NCI-H69 (cell line): ENCODE data around the gene RDH16.
"Not testable (repeated sequence)": the region's sequence is repeated elsewhere in the genome, so short reads cannot be mapped to it uniquely, and the experiment has no call there.

Experiments used
- DNase-seq: peaks from one replicate; lab custom pipeline; 2025; lab: John Stamatoyannopoulos, UW

The RDH16 gene

DNA sequence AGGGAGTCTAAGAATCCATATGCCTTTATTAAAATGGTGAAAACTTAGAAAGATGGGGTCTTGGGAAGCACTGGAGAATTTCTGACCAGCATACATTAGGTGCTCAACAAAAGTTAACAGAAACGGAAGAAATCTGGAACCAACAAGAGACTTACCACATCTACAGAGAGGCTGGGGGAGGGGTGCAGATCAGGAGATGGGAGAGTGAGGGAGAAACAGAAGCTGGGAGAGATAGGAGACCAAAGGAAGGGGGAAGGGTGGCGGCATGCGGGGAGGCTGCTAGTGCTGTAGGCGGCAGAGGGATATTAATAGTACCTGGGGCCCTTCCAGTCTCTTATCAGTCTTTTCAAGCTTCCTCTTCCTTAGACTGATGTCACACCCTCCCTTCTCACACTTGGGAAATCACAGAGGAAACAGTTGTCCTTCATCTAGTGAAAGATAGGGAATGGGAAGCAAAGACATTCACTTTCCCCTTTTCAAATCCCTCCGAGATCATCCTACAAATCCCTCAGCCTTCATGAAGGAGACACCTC is 30.9 kb upstream of the RDH16 start:
- no peak for DNase-seq

DNA sequence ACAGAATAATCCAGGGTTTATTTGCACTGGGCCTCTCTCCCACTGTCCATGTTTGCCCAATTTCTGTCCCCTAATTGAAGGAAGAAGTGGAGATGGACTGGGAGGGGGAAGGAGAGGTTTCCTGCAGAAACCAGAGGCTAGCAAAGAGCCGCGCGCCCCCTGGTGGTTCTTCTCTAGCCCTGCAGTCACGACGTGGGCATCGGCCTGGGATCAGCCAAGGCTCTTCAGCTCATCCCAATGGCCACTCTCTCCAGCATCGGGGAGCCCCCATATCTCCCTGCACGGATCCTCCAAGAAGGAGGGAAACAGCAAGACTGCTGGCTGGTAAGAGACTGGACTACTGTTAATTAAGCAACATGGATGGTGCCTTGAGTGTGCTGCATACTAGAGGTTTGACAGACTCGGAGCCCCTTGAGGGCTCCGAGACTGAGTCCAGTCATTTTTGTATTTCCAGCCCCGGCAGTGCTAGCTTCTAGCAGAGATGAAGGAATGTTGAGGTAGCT is 30.2 kb upstream of the RDH16 start:
- peak; percentile 82 for DNase-seq

- no peak for DNase-seq
Observed at GRCh38 chr12:56987011-56987410, 29.6 kb upstream of the RDH16 start.

DNA sequence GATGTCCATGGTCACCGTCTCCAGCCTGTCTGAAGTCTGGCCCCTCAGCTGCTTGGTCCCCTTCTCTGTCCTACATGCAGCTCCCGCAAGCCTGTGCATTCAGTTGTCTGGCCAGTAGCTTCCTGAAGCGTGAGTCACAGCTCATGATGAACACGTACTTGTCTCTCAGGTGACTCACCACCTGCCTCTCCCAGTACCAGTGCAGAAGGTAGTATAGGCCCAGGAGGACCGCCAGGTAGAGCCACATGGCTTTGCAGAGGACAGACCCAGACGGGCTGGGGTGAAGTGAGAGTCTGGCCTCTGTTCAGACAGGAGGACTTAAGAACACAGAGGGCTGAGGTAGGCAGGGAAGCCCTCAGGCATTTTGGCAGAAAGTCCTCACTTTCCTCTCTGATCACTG is 28.3 kb upstream of the RDH16 start:
- peak; percentile 47 for DNase-seq

- DNase-seq = no peak
Observed at GRCh38 chr12:56983386-56983785, 26.0 kb upstream of the RDH16 start.

DNA sequence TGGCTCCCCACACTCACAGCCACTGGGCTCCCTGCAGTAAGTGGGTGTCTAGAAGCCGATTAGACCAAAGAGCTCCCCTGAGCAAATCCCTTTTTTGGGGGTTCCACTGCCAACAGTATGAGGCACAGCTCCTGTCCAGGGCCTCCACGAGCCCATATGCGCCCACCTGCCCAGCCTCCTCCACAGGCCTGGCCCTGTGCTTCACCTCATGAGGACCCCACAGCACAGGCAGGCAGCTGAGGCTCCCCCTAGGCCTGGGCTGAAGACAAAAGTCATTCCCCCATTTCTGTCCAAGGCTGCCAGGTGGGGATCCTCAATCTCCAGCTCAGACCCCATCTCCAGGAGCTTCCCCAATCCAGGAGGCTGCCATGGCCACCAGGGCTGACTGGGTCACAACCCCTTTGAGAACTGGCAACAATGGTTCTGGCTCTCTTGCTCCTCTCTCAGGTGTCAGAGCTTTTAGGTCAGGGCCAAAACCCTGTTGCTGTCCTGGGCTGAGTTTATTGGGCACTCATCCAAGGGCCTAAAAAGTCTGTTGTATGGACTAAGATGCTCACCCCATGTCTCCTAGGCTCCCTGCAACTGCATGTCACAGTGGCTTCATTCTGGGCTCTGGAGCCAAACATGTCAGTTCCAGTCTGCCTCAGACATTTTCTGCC is 25.3 kb upstream of the RDH16 start:
- DNase-seq = not testable (repeated sequence)

GRCh38 chr12:56980941-56981530 is 23.6 kb upstream of the RDH16 start:
- DNase-seq = no peak

- DNase-seq = no peak
Observed at GRCh38 chr12:56980268-56980667, 22.9 kb upstream of the RDH16 start.

DNA sequence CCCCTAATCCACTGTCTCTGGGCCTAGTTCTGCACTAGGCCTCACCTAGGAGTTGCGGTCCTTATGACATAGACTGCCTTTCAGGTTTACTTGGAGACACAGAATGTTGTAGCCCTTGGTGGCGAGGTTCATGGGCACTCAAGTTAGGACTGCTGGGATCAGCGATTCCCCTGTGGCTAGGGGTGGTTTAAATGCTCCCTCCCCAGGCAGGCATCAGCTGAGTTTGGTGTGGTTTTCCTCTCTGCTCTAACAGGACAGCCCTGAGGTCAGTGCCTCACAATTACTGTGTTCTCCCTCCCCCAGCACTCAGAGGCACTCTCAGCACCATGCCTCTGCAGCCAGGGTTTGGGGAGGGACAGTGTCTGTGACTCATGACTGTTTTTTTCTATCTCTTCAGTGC is 22.2 kb upstream of the RDH16 start:
- DNase-seq = no peak

- DNase-seq = no peak
Observed at GRCh38 chr12:56978397-56979138, 21.2 kb upstream of the RDH16 start.

- not testable (repeated sequence) for DNase-seq
Observed at GRCh38 chr12:56977361-56977760, 20.0 kb upstream of the RDH16 start.

DNA sequence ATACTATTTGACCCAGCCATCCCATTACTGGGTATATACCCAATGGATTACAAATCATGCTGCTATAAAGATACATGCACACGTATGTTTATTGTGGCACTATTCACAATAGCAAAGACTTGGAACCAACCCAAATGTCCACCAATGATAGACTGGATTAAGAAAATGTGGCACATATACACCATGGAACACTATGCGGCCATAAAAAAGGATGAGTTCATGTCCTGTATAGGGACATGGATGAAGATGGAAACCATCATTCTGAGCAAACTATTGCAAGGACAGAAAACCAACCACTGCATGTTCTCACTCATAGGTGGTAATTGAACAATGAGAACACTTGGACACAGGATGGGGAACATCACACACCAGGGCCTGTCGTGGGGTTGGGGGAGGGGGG is 16.8 kb upstream of the RDH16 start:
- DNase-seq = not testable (repeated sequence)

DNA sequence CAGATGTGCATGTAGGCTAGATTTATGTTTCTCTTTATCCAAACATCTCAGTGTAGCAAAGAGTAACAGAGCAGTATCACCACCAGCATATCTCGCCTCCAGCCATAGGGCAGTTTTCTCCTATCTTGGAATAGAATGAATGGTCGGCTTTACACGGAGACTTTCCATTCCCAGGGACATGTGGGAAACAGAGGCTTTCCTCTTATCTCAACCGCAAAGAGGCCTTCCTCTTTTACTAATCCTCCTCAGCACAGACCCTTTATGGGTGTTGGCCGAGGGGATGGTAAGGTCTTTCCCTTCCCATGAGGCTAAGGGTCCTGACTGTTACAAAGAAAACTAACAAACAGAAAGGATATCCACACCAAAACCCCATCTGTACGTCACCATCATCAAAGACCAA is 11.5 kb upstream of the RDH16 start:
- DNase-seq = not testable (repeated sequence)

DNA sequence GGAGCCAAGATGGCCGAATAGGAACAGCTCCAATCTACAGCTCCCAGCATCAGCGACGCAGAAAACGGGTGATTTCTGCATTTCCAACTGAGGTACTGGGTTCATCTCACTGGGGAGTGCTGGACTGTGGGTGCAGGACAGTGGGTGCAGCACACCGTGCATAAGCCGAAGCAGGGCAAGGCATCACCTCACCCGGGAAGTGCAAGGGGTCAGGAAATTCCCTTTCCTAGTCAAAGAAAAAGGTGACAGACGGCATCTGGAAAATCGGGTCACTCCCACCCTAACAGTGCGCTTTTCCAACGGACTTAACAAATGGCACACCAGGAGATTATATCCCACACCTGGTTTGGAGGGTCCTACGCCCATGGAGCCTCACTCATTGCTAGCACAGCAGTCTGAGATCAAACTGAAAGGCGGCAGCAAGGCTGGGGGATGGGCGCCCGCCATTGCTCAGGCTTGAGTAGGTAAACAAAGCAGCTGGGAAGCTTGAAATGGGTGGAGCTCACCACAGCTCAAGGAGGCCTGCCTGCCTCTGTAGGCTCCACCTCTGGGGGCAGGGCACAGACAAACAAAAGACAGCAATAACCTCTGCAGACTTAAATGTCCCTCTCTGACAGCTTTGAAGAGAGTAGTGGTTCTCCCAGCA is 8.7 kb upstream of the RDH16 start:
- peak; percentile 56 for DNase-seq

DNA sequence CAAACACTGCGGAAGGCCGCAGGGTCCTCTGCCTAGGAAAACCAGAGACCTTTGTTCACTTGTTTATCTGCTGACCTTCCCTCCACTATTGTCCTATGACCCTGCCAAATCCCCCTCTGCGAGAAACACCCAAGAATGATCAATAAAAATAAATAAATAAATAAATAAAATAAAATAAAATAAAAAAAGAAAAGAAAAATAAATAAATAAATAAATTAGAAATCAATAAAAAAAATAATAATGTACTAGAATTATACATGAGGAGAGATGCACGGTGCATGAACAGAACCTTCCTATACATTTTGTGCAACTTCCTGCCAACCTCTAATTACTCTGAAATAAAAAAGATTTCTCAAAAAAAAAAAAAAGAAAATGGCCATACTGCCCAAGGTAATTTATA is 7.7 kb upstream of the RDH16 start:
- DNase-seq = not testable (repeated sequence)

DNA sequence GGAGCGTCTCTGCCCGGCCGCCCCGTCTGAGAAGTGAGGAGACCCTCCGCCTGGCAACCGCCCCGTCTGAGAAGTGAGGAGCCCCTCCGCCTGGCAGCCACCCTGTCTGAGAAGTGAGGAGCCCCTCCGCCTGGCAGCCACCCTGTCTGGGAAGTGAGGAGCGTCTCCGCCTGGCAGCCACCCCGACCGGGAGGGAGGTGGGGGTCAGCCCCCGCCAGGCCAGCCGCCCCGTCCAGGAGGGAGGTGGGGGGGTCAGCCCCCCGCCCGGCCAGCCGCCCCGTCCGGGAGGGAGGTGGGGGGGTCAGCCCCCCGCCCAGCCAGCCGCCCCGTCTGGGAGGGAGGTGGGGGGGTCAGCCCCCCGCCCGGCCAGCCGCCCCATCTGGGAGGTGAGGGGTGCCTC is 6.1 kb upstream of the RDH16 start:
- DNase-seq = not testable (repeated sequence)

GRCh38 chr12:56962247-56962646 is 4.8 kb upstream of the RDH16 start:
- not testable (repeated sequence) for DNase-seq

DNA sequence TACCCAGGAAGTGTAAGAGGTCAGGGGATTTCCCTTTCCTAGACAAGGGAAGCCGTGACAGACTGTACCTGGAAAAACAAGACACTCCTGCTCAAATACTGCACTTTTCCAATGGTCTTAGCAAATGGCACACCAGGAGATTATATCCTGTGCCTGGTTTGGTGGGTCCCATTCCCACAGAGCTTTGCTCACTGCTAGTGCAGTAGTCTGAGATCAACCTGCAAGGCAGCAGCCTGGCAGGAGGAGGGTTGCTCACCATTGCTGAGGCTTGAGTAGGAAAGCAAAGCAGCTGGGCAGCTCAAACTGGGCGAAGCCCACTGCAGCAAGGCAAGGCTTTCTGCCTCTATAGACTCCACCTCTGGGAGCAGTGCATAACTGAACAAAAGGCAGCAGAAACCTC is 1.0 kb upstream of the RDH16 start:
- DNase-seq = no peak

GRCh38 chr12:56955631-56956256 is 1.7 kb downstream of the RDH16 start:
- DNase-seq = no peak

- no peak for DNase-seq
Observed at GRCh38 chr12:56954958-56955355, 2.5 kb downstream of the RDH16 start.

- no peak for DNase-seq
Observed at GRCh38 chr12:56954057-56954957, 3.1 kb downstream of the RDH16 start.
